ENCODE data around the gene CYP3A4.

DNA sequence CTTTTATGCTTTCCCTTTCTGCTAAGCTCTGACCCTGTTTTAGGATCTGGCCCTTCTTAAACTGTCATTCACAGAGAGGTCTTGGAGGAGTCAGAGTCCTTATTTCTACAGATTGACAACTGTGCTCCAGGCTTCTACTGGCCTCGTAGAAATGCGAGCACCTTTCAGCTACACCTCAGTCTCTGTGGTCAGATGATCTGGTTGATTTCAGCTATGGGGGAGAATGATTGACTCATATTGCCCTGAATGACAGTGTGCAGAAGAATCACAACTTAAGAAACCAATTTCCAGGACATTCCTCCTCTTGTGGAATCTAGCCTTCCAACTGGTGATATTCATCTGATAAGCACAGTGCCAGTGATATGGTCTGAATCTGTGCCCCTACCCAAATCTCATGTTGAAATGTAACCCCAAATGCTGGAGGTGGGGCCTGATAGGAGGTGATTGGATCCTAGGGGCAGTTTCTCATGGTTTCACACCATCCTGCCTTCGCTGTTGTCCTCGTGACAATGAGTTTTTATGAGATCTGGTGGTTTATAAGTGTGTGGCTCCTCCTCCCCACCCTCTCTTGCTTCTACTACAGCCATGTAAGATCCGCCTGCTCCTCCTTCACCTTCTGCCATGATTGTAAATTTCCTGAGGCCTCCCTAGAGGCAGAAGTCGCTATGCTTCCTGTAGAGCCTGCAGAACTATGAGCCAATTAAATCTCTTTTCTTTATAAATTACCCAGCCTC, 35.0 kb downstream of the CYP3A4 start:
- TF ChIP-seq, protein P1, sequence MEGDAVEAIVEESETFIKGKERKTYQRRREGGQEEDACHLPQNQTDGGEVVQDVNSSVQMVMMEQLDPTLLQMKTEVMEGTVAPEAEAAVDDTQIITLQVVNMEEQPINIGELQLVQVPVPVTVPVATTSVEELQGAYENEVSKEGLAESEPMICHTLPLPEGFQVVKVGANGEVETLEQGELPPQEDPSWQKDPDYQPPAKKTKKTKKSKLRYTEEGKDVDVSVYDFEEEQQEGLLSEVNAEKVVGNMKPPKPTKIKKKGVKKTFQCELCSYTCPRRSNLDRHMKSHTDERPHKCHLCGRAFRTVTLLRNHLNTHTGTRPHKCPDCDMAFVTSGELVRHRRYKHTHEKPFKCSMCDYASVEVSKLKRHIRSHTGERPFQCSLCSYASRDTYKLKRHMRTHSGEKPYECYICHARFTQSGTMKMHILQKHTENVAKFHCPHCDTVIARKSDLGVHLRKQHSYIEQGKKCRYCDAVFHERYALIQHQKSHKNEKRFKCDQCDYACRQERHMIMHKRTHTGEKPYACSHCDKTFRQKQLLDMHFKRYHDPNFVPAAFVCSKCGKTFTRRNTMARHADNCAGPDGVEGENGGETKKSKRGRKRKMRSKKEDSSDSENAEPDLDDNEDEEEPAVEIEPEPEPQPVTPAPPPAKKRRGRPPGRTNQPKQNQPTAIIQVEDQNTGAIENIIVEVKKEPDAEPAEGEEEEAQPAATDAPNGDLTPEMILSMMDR (conservative IDR thresholded peaks at IDR 0.05; ENCODE audit: low read depth, low read length), result no peak
- TF ChIP-seq EZH2 (IDR thresholded peaks at IDR 0.05; ENCODE audit: low read length, unreplicated experiment), result no peak
- no peak for TF ChIP-seq EZH2phosphoT487 (IDR thresholded peaks at IDR 0.05; ENCODE audit: borderline replicate concordance, low read length)
